NCI-H1694 treated with DMSO at 0.1 percent for 48 hours (cell line): Measurements from ENCODE around the gene GLA.

Experiments used
- DNase-seq: peaks from one replicate; lab custom pipeline; 2025; lab: John Stamatoyannopoulos, UW

Gene GLA

DNA sequence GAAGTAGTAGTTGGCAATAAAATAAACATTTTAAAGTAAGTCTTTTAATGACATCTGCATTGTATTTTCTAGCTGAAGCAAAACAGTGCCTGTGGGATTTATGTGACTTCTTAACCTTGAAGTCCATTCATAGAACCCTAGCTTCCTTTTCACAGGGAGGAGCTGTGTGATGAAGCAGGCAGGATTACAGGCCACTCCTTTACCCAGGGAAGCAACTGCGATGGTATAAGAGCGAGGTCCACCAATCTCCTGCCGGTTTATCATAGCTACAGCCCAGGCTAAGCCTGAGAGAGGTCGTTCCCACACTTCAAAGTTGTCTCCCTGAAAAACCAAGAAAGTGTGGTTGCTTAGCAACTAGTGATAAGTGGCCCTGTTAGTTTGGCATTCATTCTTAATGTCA, 9.9 kb downstream of the GLA start:
- no peak for DNase-seq

DNA sequence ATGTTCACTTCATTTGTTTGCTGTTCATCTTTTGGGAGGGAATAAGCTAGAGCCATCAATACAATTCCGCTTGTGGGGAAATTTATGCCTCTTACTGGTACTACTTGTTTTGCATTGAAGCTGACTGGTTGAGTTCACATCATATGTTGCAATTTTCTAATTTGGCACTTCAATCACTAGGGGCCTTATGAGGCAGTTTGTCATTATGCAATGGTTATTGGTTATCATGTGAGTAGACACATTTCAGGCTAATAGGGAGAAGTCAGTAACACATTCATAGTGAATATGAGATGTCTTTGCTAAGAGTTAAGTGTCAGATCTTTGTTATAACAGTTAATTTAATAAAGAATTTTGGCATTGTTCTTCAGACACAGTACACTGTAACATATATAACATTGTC, 11.9 kb downstream of the GLA start:
- no peak for DNase-seq

DNA sequence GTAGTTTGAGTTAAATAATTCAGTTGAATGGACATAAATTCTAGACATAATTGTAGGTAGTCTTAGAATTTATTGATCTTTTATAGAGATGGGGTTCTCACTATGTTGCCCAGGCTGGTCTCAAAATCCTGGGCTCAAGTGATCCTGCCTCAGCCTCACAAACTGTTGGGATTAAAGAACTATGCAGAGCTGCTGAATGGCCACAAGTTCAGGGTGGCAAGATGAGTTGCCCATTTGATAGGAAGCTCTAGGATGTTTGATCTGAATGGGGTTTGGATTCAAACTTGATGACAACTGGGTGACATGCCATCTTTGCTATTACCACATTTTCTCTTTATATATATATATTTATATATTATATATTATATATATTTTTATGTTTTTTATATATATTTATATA, 13.4 kb downstream of the GLA start:
- DNase-seq = no peak

DNA sequence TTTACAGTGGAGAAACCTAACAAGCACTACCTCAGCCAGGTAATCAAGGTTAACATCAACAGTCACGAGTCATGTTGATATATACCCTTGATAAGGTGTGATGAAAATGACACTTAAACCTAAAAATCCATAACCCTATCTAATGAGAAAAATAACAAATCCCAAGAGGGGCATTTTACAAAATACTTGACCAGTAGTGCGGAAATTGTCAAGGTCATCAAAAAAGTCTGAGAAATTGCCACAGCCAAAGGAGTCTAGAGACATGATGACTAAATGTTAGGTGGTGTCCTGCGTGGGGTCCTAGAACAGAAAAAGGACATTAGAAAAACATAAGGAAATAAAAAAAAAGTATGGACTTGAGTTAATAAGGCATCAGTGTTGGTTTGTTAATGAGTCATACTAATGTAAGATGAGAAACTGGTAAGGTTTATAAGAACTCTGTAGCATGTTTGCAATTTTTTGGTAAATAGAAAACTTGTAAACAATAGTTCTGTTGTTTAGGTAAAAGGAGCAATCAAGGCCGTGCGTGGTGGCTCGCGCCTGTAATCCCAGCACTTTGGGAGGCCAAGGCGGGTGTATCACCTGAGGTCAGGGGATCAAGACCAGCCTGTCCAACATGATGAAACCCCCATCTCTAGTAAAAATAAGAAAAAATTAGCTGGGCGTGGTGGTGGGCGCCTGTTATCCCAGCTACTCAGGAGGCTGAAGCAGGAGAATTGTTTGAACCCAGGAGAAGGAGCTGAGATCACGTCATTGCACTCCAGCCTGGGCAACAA, 14.0 kb downstream of the GLA start:
- no peak for DNase-seq

DNA sequence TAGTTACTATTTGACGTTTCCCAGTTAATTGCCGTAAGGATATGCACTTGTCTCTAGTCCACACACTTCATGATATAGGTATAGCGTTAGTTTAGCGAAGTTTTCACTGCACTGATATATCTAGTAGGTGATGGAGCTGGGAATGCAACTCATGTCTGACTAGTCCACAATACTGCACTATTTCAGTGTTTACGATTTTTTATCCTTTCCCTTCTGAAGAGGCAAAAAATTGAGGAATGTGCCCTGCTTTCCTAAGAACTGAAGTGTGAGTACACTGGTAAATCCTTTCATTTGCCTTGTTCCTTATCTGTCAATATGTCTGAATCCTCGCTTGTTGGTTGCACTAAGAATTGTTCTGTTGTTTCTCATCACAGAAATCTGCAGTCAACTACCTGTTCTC, 15.9 kb downstream of the GLA start:
- no peak for DNase-seq

DNA sequence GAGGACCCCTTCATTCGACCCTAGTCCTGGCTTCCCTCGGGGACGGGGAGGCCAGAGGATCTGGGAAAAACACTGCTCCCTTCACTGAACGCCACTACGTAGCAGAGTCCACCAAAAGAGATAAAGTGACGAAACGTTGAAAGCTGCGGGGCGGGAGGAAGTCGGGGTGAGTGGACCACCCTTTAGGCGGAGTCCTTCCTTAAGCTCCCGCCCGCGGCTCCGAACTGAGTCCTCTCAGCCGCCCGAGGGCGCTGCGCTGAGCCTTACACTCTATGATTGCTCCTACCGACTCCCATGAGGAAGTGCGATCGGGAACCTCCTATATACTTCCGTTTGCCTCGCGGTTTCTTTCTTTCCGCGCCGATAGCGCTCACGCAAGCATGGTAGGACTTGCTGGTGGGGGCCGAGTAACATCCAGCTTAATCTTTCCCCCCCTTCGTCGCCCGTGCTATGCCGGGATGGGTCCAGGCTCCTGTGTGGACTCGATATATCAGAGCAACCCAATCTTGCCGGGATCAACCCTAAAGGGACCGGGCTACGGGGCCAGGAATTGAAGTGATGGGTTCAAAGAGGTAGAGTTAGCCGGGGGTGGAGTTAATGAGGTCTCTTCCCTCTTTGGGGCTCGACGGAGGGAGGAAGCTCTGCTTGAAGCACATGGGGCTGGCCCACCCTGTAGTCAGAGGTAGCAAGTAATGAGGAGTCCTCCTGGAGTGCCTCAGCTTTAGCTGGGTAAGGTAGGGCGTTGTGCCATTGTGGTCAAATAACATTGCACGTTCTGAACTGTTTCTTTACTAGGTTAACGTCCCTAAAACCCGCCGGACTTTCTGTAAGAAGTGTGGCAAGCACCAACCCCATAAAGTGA, 16.8 kb downstream of the GLA start, which contains the start of gene RPL36A:
Gene RPL36A, plus strand, starts transcription at position 348 of the 862 bp plus-strand sequence. Its CDS starts 33 bp downstream, at position 381.
- DNase-seq = peak; percentile 95

DNA sequence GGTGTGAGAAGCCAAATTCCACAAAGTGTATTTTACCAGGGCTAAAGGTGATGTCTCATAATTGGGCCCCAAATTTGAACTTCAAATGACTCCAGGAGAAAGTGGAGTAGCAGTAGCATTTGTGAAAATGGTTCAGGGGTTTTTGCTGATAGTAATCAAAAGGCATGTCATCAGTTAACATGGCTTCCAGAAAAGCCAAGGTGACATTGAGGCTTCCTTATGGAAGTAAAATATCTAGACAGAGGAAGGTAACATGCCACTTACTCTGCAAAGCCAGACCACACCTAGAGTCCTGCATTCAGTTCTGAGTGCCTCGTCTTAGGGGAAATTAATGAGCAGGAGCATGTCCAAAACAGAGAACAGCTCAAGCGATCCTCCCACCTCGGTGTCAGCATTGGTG, 19.1 kb downstream of the GLA start:
- DNase-seq = no peak

DNA sequence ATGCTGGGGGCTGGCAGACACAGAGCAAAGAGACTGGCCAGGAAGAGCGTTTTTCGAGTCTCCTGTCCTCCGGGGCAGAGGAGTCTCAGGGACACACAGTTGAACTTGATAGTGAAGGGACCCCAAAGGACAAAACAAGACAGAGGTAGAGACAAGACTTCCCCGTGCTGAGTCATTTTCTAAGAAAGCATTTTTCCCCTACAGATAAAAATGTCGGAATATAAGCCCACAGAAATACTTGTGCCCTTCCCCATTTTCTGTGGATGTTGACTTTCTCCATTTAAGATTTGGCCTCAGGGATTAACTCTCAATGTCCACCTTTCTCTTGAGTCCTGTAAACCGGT, 21.2 kb downstream of the GLA start:
- no peak for DNase-seq

DNA sequence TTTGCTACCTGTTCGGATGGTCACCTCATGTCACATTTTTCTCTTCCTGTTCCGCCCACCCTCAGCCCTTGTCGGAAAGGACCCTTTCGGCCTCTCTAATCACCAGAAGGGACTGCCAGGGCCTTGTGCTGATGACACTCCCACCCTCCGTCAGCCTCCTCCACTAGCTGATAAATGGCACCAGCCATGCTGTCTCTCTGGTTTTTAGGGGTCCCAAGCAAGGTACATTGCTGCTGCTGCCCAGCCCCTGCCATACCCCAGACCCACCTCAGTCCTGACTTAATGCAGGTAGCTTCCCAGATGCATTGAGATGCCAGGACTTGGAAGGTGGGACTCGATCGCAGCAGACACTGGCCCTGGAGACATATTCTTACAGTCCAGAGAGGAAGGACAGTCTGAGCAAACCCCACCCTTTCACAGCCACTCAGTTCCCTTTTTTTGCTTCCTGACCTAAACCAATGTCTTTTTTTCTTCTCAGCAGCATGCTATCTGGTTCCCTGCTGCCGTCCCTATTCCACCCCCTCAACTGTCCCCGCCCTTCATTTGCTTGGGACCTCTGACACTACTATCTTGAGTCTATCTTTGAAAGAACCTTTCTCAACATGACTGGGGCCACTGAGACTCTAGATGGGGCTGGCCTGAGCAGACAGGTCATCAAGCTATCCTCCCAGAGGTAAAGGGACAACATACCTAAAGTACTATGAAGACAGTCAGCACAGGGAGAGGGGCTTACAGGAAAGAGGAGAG, 21.8 kb downstream of the GLA start, which contains the start of gene BTK:
Gene BTK, minus strand, starts transcription at position 397 of the 747 bp plus-strand sequence. CDS start 10,907 bp downstream, outside the sequence.
- DNase-seq = no peak

DNA sequence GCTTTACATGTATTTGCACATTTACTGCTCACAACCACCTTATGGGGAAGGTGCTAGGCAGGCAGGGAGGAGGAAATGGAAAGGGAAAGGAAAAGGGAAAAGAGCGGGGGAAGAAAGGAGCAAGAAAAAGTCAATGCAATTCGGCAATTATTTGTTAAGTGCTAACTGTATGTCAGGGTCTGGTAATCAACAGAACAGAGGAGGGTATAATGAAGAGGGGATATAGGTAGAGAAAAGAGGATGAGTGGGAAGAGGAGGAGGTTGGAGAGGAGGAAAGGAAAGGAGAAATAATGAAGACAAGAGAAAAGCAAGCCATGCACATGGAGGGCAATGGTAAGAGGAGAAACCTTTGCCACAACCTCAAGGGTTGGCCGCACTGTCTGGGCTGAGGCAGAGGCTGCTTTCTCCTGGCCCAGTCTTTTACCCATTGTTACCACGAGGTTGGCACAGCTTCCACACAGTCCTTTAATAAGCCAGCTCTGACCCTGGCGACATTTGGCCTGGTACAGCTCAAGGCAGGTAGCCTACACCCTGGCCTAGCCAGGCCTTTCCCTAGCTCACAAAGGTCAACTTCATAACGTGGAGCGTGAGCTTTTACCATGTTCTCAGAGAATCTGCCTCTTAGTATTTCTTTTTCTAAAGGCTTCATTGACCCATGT, 22.6 kb downstream of the GLA start:
- DNase-seq = no peak

DNA sequence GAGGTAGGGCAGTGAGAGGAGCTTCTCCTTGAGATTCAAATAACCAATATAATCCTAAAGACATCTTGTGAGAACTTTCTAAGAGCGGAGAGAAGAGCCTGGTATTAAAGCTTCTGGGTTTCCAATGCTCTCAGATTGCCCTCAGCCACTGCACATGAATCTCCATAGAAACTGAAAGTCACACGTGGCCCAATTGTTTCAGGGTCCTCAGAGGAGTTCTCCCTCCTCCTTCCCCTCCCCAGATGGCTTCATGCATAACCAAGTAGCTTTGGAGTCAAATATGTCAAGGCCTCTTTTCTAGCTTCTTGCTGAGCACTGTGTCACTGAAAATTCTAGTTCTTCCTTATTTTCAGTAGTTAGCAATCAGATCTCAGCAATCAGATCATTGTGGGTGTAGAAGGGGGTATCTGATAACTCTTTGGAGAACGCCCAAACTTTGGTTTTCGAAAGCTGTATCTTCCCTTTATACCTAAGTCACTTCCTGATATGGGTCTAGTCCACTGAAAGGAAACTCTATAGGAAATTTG, 24.0 kb downstream of the GLA start:
- DNase-seq = no peak

DNA sequence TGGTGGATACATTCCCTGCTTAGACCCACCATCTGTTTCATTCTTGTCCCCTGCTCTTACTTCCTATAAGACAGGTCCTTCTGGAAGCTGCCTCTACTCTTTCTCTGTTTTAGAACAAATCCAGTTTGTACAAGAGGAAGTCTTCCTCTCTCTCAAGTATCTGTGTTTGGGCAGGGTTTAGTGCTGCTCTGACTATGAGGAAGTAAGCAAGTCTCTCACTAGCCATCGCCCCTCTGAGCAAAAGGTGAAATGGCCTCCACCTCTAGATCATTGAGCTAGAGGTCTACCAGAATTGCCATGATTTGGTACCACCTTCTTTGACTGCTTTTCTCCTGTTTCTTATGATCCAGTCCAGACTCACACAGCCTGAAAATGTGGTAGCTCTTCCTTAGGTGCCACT, 30.2 kb downstream of the GLA start:
- no peak for DNase-seq

DNA sequence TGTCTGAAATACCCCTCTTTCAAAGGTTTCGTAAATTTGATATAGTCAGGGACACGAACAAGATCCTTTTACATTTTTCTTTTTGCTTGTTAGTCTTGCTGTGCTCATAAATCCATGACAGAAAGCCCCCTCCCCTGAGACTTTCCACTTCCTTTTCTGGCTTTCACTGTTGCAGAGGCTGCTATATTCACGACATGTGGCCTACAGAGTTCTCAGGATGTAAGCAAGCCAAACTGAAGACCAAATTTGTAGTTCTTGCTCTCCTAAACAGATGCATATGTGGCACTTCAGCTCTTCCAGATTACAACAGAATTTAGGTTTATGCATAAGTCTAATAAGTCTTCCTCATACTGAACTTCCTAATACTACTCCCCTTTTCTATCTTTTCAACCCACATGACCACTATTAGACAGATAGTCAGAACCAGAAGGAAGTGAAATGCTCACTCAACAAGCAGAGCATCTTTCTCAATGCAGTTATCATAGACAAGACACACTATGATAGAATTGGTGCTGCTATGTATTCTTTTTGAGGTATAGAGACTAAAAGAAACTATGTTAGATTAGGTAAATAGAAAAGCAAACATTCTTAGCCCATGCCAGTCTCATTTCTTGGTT, 36.7 kb downstream of the GLA start:
- DNase-seq = no peak

DNA sequence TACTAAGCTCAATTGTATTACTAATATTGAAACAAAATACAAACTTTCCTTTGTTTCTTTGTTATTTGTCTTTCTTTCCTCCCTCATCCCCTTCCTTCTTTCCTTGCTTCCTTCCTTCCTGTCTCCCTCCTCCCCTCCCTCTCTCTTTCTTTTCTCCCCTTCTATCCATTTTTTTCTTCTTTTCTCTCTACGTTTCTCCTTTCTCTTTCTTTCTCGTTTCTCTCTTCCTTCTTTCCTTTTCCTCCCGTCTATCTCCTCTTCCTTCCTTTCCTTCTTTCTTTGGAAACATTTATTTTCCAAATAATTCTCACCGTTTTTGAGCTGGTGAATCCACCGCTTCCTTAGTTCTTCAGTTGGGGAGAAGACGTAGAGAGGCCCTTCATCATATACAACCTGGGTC, 38.0 kb downstream of the GLA start:
- no peak for DNase-seq

DNA sequence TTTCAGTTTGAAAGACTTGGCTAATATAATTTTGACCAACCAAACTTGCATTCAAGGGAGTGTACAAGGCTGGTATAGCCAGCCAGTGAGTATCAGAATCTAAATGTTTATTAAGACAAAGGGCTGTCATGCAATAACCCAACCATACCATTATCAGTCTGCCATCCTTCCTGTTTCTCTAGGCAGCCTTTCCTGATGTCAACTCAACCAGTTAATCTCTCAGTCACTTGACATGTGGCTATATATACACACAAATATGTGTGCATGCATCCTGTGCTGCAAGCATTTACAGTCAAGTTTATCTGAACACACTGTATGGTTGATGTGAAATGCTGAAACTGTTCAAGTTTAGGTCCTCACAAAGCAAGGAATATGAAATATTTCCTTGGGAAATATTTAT, 38.9 kb downstream of the GLA start:
- no peak for DNase-seq

DNA sequence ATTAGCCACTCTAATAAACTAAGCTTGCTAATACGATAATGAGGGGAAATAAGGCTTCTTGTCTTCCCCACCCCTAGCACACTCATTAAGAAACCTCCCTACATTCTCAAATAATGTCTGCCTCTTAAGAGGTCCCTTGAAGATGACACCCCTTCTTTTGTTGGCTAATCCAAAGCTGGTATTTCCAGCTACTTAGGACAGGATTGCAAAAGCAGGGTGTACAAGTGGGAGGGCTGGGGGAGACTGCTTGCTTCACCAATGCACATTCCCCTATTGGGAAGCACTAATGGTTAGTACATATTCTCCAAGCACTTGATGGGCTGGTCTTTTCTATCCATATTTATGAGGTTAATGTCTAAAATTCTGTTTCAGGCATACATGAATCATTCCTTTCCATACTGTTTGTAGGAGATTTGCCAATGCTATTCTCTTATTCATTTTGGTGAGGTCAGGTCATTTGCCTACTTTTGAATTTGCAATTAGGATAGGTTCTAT, 42.4 kb downstream of the GLA start:
- DNase-seq = no peak

DNA sequence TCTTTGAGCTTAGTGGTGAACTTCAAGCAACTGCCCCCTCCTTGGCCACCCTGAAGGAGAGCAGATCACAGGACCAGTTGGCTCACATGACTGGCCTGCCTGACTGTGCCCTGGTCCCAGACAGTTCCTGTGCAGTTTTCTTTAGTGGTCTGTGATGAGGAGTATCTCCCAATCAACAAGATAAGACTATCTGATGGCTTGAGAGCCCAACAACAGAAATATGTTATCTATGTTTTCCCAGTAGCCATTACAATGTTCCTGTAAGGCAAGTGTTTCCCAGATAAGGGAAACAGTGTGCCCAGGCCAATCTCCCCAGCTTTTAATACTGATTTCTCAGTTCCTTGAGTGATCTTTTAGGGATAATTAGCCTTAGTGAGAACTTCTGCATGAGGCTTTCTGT, 45.0 kb downstream of the GLA start:
- no peak for DNase-seq

DNA sequence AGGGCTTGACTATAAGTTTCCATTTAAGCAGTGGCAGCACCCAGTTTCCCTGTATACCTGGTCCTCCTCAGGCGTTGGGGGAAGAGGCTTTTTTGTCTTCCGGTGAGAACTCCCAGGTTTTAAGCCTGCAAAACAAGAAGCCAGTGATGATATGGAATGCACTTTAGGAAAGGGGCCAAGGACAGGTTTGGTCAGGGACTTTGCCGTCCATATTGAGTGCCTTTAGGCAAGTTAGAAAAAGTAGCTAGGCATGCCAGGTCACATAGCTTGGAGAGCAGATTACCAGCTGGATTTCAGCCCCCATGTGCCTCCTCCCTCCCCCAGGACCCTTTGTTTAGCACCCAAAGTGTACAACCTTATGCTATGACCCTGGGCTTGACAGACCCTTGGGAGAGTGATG, 45.6 kb downstream of the GLA start:
- DNase-seq = no peak

DNA sequence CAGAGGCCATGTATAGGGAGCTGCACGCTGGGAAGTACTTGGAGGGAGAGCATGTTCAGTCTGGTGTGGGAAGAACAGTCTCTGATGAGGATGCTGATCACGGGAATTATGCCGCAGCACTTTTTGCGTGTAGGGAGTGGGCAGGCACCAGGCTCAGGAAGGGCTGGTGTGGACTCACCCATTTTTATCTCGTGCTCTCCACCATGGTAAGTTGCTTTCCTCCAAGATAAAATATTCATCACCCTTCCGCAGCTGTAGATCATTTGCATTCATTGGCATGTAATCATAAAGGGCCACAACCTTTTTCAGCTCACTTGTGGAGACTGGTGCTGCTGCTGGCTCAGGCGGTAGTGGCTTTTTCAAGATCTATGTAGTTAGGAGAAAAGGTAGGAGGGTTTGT, 47.3 kb downstream of the GLA start:
- DNase-seq = no peak

DNA sequence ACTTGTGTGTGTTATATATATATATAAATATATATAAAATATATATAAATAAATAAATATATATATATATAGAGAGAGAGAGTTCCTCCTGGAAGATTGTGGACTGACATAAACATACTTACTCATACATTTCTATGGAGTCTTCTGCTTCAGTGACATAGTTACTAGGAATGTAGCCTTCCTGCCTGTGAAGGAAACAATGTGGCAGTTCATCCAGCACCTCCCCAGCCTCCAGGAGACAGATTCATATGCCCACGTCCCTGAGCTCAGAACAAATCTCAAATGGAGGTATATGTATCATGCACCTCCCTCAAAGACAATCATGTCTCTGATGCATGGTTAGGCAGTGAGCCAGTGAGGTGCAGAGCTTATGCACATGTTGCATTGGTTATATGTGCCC, 47.8 kb downstream of the GLA start:
- no peak for DNase-seq

DNA sequence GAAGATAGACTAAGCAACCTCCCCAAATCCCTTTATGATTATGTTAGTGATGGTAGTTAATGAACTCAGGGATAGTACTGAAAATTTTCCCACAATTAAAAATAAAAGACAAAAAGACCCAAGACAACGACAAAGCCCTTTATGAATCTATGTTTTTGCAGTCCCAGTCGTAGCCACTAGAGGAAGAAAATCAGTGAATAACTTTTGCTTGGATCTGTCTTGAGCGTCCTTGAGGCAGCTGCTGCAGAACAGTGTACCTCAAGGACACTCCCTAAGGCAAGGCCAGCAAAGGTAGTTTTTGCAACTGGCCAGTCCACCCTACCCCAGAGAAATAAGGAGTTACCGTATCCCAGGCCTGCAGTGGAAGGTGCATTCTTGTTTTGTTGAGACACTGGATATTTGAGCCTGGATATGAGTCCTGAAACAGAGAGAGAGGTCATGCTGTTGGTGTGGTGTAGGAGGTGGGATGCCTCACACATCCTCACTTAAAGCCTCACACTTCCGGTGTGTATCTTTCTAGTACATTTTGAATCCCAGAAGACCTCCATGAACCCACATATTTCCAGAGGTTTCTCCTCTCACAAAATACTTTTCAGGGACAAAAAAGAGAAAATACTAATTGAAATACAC, 50.4 kb downstream of the GLA start:
- no peak for DNase-seq
